ENCODE data around the gene TIMP3.
"Not testable (repeated sequence)": the region's sequence is repeated elsewhere in the genome, so short reads cannot be mapped to it uniquely, and the experiment has no call there.

TIMP3 gene

GRCh38 chr22:32801537-32802236 lies at the start of gene TIMP3:
TIMP3 (plus strand) TSS chr22:32801705; CDS start chr22:32802002, 297 bp downstream.
- no peak for DNase-seq (ENCODE audit: low spot score)

DNA sequence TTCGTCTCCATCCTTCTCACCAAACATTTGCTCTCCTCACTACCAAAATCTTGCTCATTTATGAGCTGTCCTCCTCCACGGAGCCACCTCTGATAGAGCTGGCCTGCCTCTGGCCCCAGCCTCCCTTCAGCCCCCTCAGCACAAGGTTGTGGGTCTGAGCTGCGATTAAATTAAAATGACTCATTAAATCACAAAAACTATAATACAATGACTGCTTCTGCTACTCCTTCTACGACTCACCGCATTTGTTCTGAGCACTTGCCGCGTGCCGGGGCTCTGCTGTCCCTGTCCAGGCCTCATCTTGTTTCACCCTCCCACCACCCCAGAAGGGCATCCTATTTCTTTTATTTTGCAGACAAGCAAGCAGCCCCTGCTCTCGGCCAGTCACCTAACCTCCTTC lies 49.2 kb upstream of the TIMP3 start:
- no peak for DNase-seq (ENCODE audit: low spot score)

DNA sequence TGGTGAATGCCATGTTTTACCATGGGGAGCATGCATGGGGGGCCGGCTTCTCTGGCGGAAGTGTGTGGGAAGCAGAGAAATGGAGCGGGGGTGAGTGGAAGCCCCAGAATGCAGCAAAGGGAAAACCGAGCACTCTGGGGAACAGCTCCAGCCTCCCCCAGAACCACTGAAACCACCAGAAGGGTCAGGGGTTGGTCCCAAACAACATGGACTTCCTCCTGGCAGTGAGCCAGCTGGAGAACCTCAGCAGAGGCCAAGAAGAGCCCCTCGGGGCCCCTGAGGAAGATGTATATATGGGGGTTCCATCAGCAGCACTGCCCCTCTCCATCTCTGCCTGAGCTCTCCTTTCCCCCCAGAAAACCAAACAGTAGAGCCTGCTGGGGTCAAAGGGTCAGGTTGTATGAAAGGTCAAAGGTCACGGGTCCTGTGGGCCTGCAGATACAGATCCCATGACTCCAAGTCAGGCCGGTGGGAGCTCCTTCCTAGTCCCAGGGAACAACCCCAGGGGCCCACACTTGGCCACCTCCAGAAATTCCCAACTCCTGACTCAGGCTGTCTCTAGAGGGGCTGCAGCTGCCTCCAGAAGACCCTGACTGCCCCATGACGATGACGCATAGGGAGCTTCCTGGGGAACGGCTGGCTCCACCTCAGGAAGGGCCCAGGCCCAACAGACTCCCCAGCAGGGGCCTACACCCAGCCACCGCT lies 48.5 kb upstream of the TIMP3 start:
- DNase-seq (ENCODE audit: low spot score) = no peak

- no peak for DNase-seq (ENCODE audit: low spot score)
These were observed 47.9 kb upstream of the TIMP3 start for GRCh38 chr22:32753591-32753990.

GRCh38 chr22:32754413-32755041 lies 47.0 kb upstream of the TIMP3 start:
- no peak for DNase-seq (ENCODE audit: low spot score)

DNA sequence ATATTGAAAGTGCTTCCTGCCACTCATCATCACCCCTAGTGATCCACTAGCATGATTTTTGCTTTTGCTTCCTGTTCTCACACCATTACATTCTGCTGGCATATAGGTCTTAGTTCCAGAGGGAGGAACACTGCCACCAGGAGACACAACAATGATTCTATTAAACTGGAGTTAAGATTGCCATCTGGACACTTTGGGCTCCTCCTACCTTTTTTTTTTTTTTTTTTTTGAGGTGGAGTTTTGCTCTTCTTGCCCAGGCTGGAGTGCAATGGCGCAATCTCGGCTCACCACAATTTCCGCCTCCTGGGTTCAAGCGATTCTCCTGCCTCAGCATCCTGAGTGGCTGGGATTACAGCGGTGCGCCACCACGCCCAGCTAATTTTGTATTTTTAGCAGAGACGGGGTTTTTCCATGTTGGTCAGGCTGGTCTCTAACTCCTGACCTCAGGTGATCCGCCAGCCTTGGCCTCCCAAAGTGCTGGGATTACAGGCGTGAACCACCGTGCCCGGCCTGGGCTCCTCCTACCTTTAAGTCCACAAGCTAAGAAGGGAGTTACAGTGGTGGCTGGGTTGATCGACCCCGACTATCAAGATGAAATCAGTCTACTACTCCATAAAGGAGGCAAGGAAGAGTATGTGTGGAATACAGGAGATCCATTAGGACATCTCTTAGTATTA lies 44.3 kb upstream of the TIMP3 start:
- not testable (repeated sequence) for DNase-seq (ENCODE audit: low spot score)

GRCh38 chr22:32758866-32759385 lies 42.6 kb upstream of the TIMP3 start:
- DNase-seq (ENCODE audit: low spot score) = no peak

GRCh38 chr22:32760396-32760795 lies 41.1 kb upstream of the TIMP3 start:
- no peak for DNase-seq (ENCODE audit: low spot score)

GRCh38 chr22:32760815-32761214 lies 40.7 kb upstream of the TIMP3 start:
- no peak for DNase-seq (ENCODE audit: low spot score)

- DNase-seq (ENCODE audit: low spot score) = no peak
These were observed 40.1 kb upstream of the TIMP3 start for GRCh38 chr22:32761251-32761903.

- no peak for DNase-seq (ENCODE audit: low spot score)
These were observed 37.0 kb upstream of the TIMP3 start for GRCh38 chr22:32764330-32765131.

DNA sequence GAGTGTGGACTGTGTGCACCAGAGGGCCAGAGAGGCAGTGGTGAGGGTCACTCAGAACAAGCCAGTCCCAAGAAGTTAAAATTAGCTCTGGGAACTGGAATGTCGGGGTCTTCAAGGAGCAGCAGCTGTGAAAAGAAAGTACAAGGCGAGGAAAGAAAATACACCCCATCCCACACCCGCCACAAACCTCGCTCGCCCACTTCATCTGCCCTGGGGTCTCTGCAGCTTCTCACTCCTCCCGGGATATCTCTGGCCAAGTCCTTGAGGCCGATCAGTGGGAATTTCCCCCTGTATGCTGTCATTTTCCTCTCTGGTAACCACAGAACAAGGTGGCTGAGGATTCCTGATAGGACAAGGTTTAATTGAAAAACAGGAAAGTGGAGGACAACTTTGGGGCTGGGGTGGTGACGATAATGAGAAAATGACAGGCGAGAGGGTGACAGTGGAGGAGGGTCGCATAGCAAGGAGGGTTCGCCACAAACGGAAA lies 36.3 kb upstream of the TIMP3 start:
- DNase-seq (ENCODE audit: low spot score) = no peak

- DNase-seq (ENCODE audit: low spot score) = no peak
These were observed 29.7 kb upstream of the TIMP3 start for GRCh38 chr22:32771756-32772155.

- DNase-seq (ENCODE audit: low spot score) = no peak
These were observed 25.5 kb upstream of the TIMP3 start for GRCh38 chr22:32775957-32776356.

GRCh38 chr22:32776397-32776796 lies 25.1 kb upstream of the TIMP3 start:
- no peak for DNase-seq (ENCODE audit: low spot score)

DNA sequence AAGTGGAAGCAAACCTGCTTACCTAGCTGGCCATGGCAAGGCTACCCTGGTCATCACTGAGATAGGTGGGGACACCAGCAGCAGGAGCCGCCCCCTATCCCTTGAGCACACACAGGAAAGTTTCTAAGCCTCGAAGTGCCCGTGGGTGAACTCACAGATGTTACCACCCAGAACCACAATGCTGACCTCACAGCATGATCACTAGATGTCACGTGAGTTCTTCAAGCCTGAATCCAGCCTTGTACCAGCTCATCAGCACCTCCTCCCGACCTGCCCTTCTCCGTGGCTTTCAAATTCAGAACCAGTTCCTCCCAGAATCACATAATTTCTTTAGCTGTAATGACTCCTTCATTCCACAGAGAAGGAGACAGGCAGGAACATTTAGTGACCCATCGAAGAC lies 24.7 kb upstream of the TIMP3 start:
- no peak for DNase-seq (ENCODE audit: low spot score)

DNA sequence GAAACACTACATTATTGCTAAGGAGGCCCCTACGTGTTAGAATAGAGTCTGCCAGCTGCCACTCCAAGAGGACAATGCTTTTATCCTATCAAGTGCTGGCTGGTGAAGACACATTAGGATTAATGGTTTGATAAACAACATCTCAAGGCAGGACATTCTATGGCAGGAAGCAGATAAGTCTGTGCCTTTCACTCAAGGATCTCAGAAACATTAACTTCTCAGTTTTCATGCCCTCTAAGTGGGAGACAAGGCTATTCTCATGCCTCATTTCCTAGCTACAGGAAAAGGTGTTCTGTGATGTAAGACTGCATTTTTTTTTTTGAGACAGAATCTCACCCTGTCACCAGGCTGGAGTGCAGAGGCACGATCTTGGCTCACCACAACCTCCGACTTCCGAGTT lies 23.5 kb upstream of the TIMP3 start:
- no peak for DNase-seq (ENCODE audit: low spot score)

DNA sequence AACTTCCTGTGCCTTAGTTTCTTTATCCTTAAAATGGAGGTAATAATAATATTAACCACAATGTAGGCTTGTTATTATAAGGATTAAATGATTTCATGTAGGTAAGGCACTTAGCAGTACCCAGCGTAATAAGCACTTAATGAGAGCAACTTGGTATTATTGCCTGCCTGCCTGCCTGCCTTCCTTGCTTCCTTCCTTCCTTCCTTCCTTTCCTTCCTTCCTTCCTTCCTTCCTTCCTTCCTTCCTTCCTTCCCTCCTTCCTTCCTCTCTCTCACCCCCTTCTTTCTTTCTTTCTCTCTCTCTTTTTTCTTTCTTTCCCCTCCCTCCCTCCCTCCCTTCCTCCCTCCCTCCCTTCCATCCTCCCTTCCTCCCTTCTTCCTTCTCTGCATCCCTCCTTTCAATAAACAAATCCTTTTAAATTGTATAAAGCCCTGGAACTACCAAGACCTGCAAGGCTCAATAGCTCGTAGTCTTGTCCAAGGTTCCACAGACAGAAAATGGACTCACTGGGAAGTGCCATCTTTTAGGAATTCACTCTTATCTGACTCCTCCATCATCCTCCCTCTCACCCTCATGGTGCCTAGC lies 20.7 kb upstream of the TIMP3 start:
- no peak for DNase-seq (ENCODE audit: low spot score)

DNA sequence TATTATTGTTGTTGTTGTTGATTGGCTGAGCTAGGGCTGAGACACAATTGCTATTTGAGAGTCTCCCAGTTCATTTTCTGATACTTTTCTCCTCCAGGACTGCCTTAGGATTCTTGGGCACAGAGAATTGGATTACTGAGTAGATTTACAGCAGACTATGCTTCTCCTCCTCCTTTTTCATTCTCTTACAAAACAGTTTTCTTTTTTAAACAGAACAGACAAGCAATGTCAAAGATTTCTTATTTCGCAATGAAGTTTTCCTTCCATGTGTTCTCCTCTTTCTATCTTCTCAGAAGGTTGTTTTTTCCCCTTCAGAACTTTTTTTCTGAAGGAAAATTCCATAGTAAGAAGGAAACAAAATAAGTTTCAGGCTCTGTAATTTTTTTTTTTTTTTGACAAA lies 19.8 kb upstream of the TIMP3 start:
- DNase-seq (ENCODE audit: low spot score) = no peak

DNA sequence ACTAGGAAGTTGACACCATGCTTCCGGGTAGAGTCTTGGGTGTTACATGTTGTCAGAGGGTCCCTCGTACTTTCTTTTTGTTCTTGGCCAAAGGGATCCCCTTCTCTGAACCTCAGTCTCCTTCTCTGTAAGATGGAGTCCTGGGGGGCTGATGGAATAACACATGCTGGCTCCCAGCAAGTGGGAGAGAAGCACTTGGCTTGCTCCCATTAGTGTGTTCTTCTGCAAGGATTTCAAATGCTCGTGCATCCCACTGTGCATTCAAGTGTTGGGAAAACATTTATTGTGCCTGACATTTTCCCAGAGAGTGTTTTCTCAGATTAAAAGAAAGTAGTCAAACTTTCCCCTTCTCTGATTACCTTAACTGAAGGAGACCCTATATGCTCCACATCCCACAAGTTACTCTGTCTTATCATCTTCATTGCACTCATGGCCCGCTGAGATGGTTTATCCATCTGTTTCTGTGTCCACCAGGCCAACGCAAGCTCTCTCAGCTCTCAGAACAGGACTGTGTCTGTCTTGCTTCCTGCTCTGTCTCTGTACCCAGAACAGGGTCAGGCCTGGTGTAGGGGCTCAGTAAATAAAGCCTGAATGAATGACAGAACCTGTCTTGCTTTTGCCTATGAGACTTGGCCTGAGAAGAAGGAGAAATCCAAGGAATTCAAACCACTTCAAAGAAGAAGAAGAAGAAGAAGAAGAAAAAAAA lies 16.0 kb upstream of the TIMP3 start:
- no peak for DNase-seq (ENCODE audit: low spot score)
